ENCODE measurements around the gene MYRF. TPM values are rescaled to one million over a fixed set of nuclear protein-coding genes. Genes with fewer than 3 reads are reported as not detected.

The MYRF gene
- total and polyA plus RNA-seq, 2 donors (not counting 1 experiment from before 2014, with no cell fraction given) = 0.27 to 0.34 TPM

- H3K4me3 Mint-ChIP-seq = no peak overlapping the region
- 91% methylated on average over 4 of the region's 10 CpGs for WGBS (ENCODE audit: insufficient coverage)
- Histone ChIP-seq H3K9me3 (ENCODE audit: control extremely low read depth in 1 of 3, control insufficient read depth in 2 of 3, insufficient read depth in 1 of 3, low read length in 2 of 3) (no peaks in the 10 kb centered on the region), H3K9ac (ENCODE audit: low read length) (no peak overlapping the region), H3K79me2 (ENCODE audit: control insufficient read depth, insufficient read depth, low read length) (no peaks in the 10 kb centered on the region), H3K4me2 (replicated peaks; ENCODE audit: low read depth, low read length, poor library complexity, severe bottlenecking) (no peak overlapping the region), H2AFZ (ENCODE audit: insufficient read depth, low read depth, low read length, poor library complexity, severe bottlenecking) (no peak overlapping the region), H3K4me3 (ENCODE audit: control extremely low read depth in 1 of 5, extremely low read depth in 1 of 5, insufficient read depth in 1 of 5, low read depth in 2 of 5, low read length in 4 of 5) (no peak overlapping the region), H3K27ac (ENCODE audit: low read length in 2 of 2) (no peak overlapping the region), H3K27me3 (replicated peaks in 1 of 4; ENCODE audit: control extremely low read depth in 1 of 4, control insufficient read depth in 3 of 4, insufficient read depth in 4 of 4, low read length in 3 of 4) (peaks cover 0 to 4% (median 0%) of the 10 kb centered on the region in 4 experiments), H3K36me3 (replicated peaks in 1 of 2; ENCODE audit: control extremely low read depth in 1 of 2, control insufficient read depth in 1 of 2, extremely low read depth in 1 of 2, insufficient read depth in 2 of 2, low read length in 1 of 2) (no peaks in the 10 kb centered on the region), H4K20me1 (ENCODE audit: control insufficient read depth, insufficient read depth, low read length, poor library complexity, severe bottlenecking) (no peaks in the 10 kb centered on the region), H3K4me1 (ENCODE audit: control insufficient read depth in 2 of 2, insufficient read depth in 2 of 2, low read length in 2 of 2) (peaks cover 13 to 15% of the 10 kb centered on the region in 2 donors)
- ChIA-PET CTCF (no interaction called here), POLR2A (no interaction called here)
- ATAC-seq (ENCODE audit: low read depth) = no peak
- H3K4me1 Mint-ChIP-seq = peaks cover 17% of the 10 kb centered on the region
- DNase-seq = no peak
- H3K27me3 Mint-ChIP-seq = peaks cover 12% of the 10 kb centered on the region
- no peak overlapping the region for H3K27ac Mint-ChIP-seq
- H3K9me3 Mint-ChIP-seq (ENCODE audit: insufficient read depth) = no peaks in the 10 kb centered on the region
- intact Hi-C loops (cut with micrococcal nuclease) = no loop called here
- TF ChIP-seq EZH2 (IDR thresholded peaks at IDR 0.05; ENCODE audit: borderline replicate concordance, insufficient read depth, low read depth, low read length, poor library complexity, severe bottlenecking) (no peak), CTCF (IDR thresholded peaks at IDR 0.05) (no peak)
Observed at GRCh38 chr11:61773356-61773755, 20.9 kb downstream of the MYRF start.

- H3K9me3 Mint-ChIP-seq (ENCODE audit: insufficient read depth) = no peaks in the 10 kb centered on the region
- H3K9me3 ChIP-seq (ENCODE audit: control extremely low read depth in 1 of 3, control insufficient read depth in 2 of 3, insufficient read depth in 1 of 3, low read length in 2 of 3) = no peaks in the 10 kb centered on the region
- H3K9ac ChIP-seq (ENCODE audit: low read length) = no peak overlapping the region
- H3K4me1 ChIP-seq (ENCODE audit: control insufficient read depth in 2 of 2, insufficient read depth in 2 of 2, low read length in 2 of 2) = peaks cover 13 to 15% of the 10 kb centered on the region in 2 donors
- WGBS (ENCODE audit: insufficient coverage) = 93% methylated on average over 15 of the region's 18 CpGs
- no peaks in the 10 kb centered on the region for H4K20me1 ChIP-seq (ENCODE audit: control insufficient read depth, insufficient read depth, low read length, poor library complexity, severe bottlenecking)
- peaks cover 12% of the 10 kb centered on the region for H3K27me3 Mint-ChIP-seq
- intact Hi-C loops (cut with micrococcal nuclease) = no loop called here
- H3K27me3 ChIP-seq (replicated peaks in 1 of 4; ENCODE audit: control extremely low read depth in 1 of 4, control insufficient read depth in 3 of 4, insufficient read depth in 4 of 4, low read length in 3 of 4) = peaks cover 0 to 6% (median 0%) of the 10 kb centered on the region in 4 experiments
- H3K36me3 ChIP-seq (replicated peaks in 1 of 2; ENCODE audit: control extremely low read depth in 1 of 2, control insufficient read depth in 1 of 2, extremely low read depth in 1 of 2, insufficient read depth in 2 of 2, low read length in 1 of 2) = no peaks in the 10 kb centered on the region
- DNase-seq (no peak), ATAC-seq (ENCODE audit: low read depth) (no peak)
- H3K27ac ChIP-seq (ENCODE audit: low read length in 2 of 2) = no peak overlapping the region
- H3K4me3 ChIP-seq (ENCODE audit: control extremely low read depth in 1 of 5, extremely low read depth in 1 of 5, insufficient read depth in 1 of 5, low read depth in 2 of 5, low read length in 4 of 5) = no peak overlapping the region
- H2AFZ ChIP-seq (ENCODE audit: insufficient read depth, low read depth, low read length, poor library complexity, severe bottlenecking) = no peak overlapping the region
- H3K4me3 Mint-ChIP-seq = no peak overlapping the region
- H3K4me1 Mint-ChIP-seq = peaks cover 17% of the 10 kb centered on the region
- no peaks in the 10 kb centered on the region for H3K79me2 ChIP-seq (ENCODE audit: control insufficient read depth, insufficient read depth, low read length)
- ChIA-PET CTCF (no interaction called here), POLR2A (no interaction called here)
- no peak overlapping the region for H3K4me2 ChIP-seq (replicated peaks; ENCODE audit: low read depth, low read length, poor library complexity, severe bottlenecking)
- no peak overlapping the region for H3K27ac Mint-ChIP-seq
- TF ChIP-seq EZH2 (IDR thresholded peaks at IDR 0.05; ENCODE audit: borderline replicate concordance, insufficient read depth, low read depth, low read length, poor library complexity, severe bottlenecking) (no peak), CTCF (IDR thresholded peaks at IDR 0.05) (no peak)
Observed at GRCh38 chr11:61773809-61774208, 21.4 kb downstream of the MYRF start.

Data from B cell (primary cell).